HG02763 (cell line): ENCODE results near the gene HSD17B2.
"Not testable (repeated sequence)": the region's sequence is repeated elsewhere in the genome, so short reads cannot be mapped to it uniquely, and the experiment has no call there.

ENCODE experiments used
- ATAC-seq: cut with Tn5 transposase; IDR thresholded peaks from one replicate; pipeline ENCODE4 v1.9.1; 2021; ENCODE audit warnings: mild to moderate bottlenecking, moderate library complexity; ENCODE audit not compliant: unreplicated experiment

Gene HSD17B2

GRCh38 chr16:82034981-82035612, at the start of gene HSD17B2:
Gene HSD17B2, plus strand, starts transcription at chr16:82035253. Its CDS starts 172 bp downstream, at chr16:82035425.
- ATAC-seq, result no peak

- no peak for ATAC-seq
Observed at GRCh38 chr16:81987121-81987520, 47.9 kb upstream of the HSD17B2 start.

- no peak for ATAC-seq
Observed at GRCh38 chr16:81987706-81988105, 47.3 kb upstream of the HSD17B2 start.

- no peak for ATAC-seq
Observed at GRCh38 chr16:81992859-81993258, 42.2 kb upstream of the HSD17B2 start.

- no peak for ATAC-seq
Observed at GRCh38 chr16:81994485-81994884, 40.6 kb upstream of the HSD17B2 start.

- no peak for ATAC-seq
Observed at GRCh38 chr16:81995651-81996050, 39.4 kb upstream of the HSD17B2 start.

- ATAC-seq, result no peak
Observed at GRCh38 chr16:81996664-81997509, 38.2 kb upstream of the HSD17B2 start.

GRCh38 chr16:81997738-81998137, 37.3 kb upstream of the HSD17B2 start:
- ATAC-seq, result no peak

- ATAC-seq, result no peak
Observed at GRCh38 chr16:82002831-82003230, 32.2 kb upstream of the HSD17B2 start.

GRCh38 chr16:82004601-82005000, 30.5 kb upstream of the HSD17B2 start:
- ATAC-seq, result no peak

- no peak for ATAC-seq
Observed at GRCh38 chr16:82005027-82005830, 29.8 kb upstream of the HSD17B2 start.

- no peak for ATAC-seq
Observed at GRCh38 chr16:82006036-82006435, 29.0 kb upstream of the HSD17B2 start.

- ATAC-seq, result no peak
Observed at GRCh38 chr16:82007189-82007588, 27.9 kb upstream of the HSD17B2 start.

- ATAC-seq, result no peak
Observed at GRCh38 chr16:82008957-82009592, 26.0 kb upstream of the HSD17B2 start.

- not testable (repeated sequence) for ATAC-seq
Observed at GRCh38 chr16:82009789-82010188, 25.3 kb upstream of the HSD17B2 start.

GRCh38 chr16:82010649-82011048, 24.4 kb upstream of the HSD17B2 start:
- no peak for ATAC-seq

GRCh38 chr16:82011199-82011641, 23.8 kb upstream of the HSD17B2 start, which contains the start of gene SDR42E1:
Gene SDR42E1, minus strand, starts transcription at chr16:82011470. Its CDS starts 10,612 bp downstream, at chr16:82000858.
- ATAC-seq, result peak; percentile 90

- no peak for ATAC-seq
Observed at GRCh38 chr16:82013139-82013538, 21.9 kb upstream of the HSD17B2 start.

- no peak for ATAC-seq
Observed at GRCh38 chr16:82016263-82016662, 18.8 kb upstream of the HSD17B2 start.

GRCh38 chr16:82016964-82017363, 18.1 kb upstream of the HSD17B2 start:
- ATAC-seq, result no peak
